ENCODE measurements around the gene ODAM.

- no peak for TF ChIP-seq CTCF (IDR thresholded peaks at IDR 0.05)
- TF ChIP-seq POLR2A (IDR thresholded peaks at IDR 0.05) = no peak
These were observed 44.3 kb upstream of the ODAM start for GRCh38 chr4:70151271-70151670.
